Measurements from ENCODE around the gene LRRC14B.
"Not testable (repeated sequence)": the region's sequence is repeated elsewhere in the genome, so short reads cannot be mapped to it uniquely, and the experiment has no call there.

Gene LRRC14B

DNA sequence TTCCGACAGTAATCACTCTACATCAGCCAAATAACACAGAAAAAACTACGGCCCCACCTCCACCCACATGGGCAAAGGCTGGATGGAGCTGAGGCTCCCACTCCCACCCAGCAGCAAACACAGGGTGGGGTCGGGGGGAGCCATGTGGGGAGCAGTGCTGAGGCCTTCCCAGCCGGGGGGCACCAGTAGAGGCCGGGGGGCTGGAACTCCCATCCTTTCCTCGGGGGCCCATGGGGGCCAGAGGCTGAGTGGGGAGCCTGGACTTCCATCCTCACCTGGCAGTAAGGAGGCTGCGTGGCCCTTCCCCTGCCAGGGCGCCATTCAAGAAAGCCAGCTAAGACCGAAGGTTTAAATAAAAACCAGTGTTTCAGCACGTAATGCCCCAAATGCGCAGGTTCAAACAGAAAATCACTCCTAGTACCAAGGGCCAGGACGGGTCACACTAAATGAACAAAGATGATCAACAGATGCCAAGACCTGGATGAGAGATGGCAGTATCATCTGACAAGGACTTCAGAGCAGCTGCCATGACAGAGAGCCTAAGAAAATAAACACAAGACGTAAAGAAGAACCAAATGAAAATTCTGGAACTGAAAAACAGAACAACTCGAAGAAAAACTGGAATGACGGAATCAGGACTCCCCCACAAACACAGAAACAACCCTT lies 17.3 kb downstream of the LRRC14B start:
- no peak for DNase-seq

- DNase-seq: no peak
Observed at GRCh38 chr5:213803-214395, 22.6 kb downstream of the LRRC14B start.

GRCh38 chr5:215256-215655 lies 24.0 kb downstream of the LRRC14B start:
- not testable (repeated sequence) for DNase-seq

GRCh38 chr5:216076-216475 lies 24.8 kb downstream of the LRRC14B start:
- DNase-seq: not testable (repeated sequence)

DNA sequence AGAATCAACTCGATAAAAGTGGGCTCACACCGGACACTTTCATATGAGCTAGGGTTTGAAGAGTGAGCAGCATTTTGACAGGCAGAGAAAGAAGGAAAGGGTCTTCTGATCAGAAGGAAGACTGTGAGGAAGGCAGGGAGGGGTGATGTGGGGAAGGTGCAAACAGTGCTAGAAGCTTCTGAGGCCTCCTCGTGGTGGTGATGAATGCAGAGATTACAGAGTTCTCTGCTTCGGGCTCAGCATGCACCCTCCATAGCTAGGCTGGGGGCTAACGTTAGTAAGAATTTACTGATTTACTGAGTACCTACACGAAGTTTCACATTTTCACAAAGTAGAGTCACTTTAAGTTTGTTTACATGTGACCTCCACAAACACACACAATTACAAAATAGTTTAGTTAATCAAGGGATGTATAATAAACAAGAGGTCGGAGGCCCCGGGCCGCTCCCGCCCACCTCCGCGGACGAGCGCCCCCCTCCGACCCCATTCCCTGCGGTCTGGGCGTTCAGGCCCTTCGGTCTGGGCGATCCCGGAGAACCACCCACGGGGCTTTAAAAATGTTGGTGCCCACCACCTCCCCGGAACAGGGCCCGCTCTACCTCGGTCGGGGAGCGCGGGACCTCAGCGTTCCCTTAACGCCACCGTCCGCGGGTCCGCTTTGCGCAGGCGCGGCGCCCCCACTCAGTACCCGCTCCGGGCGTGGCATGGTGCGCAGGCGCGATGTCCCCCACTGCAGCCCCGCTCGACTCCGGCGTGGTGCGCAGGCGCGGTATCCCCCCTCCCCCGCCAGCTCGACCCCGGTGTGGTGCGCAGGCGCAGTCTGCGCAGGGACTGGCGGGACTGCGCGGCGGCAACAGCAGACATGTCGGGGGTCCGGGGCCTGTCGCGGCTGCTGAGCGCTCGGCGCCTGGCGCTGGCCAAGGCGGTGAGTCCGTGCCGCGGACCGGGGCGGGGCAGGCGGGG lies 26.5 kb downstream of the LRRC14B start, which contains the start of the genes CCDC127 and SDHA:
Gene CCDC127, minus strand, starts transcription at position 660 of the 963 bp plus-strand sequence. CDS start 1,304 bp downstream, outside the sequence.
Gene SDHA, plus strand, starts transcription at position 827 of the 963 bp plus-strand sequence. Its CDS starts 36 bp downstream, at position 863.
- DNase-seq: peak; percentile 91

DNA sequence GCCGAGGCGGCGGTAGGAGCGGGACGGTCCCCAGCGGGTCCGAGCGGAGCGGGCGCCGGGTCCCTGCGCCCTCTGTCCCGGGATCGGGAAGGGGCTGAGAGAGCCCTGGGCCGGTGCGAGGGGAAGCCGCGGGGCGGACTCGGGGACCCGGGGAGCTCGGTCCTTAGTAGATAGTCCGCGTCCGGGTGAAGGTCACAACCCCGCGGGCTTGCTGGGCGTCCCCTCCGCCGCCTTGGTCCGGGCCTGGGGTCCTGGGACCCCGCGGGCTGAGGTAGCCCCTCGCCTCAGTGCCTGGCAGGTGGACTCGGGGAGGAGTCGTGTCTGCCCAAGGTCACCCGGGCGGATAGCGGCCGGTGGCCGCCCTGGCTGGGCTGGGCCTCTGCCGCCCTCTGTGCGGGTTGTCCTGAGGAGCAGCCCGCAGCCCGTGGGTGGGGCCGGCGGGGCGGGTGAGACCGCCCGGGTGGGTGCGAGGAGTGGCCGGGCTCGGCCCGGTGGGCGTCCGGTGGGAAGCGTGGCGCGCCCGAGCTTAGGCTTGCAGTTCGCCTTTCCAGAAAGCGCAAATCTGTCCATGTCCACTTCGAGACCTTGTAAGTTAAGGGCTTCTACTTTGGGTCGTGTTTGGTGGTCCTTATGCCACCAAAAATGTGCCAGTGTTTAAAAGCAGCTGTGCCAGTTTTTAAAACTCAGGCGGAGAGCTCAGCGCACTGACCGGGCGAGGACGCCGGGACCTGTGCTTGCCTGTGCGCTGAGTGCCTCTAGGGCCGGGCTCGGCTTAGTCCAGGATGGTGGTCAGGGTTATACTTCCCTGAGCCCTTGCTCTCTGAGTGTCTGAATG lies 27.4 kb downstream of the LRRC14B start:
- DNase-seq: no peak

DNA sequence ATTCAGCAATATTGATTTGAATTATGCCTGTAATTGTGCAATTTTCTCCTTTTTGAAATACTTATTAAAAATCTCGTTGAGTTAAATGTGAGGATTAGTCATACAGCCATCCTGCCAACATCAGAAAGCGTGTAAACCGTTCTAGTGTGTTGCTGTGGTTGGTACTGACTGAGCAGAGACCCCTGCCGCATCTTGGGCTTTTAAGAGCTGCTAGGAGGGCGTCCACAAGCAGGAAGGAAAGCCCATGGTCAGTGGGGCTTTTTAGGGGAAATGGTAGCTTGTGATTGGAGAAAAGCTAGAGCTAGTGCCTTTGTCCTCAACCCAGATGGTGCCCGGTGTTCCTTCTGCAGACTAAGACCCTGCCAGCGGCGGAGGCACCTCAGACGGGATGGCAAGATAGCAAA lies 28.2 kb downstream of the LRRC14B start:
- no peak for DNase-seq

GRCh38 chr5:219991-220390 lies 28.7 kb downstream of the LRRC14B start:
- no peak for DNase-seq

GRCh38 chr5:222951-223715 lies 31.8 kb downstream of the LRRC14B start:
- DNase-seq: not testable (repeated sequence)

GRCh38 chr5:223791-224190 lies 32.5 kb downstream of the LRRC14B start:
- DNase-seq: no peak

DNA sequence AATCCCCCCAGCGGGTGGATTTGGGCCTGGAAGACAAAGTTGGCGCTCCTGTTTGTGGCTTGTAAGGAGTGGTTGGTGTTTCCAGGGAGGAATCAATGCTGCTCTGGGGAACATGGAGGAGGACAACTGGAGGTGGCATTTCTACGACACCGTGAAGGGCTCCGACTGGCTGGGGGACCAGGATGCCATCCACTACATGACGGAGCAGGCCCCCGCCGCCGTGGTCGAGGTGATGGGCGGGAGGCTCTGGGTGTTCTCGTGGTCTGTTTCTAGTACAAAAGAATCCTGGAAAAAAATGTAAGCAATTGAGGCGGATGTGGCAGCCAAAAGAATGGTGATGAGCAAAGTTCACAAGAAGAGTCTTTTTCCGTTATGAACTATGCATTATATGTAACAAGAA lies 34.0 kb downstream of the LRRC14B start:
- DNase-seq: no peak

GRCh38 chr5:227375-227774 lies 36.1 kb downstream of the LRRC14B start:
- DNase-seq: not testable (repeated sequence)

DNA sequence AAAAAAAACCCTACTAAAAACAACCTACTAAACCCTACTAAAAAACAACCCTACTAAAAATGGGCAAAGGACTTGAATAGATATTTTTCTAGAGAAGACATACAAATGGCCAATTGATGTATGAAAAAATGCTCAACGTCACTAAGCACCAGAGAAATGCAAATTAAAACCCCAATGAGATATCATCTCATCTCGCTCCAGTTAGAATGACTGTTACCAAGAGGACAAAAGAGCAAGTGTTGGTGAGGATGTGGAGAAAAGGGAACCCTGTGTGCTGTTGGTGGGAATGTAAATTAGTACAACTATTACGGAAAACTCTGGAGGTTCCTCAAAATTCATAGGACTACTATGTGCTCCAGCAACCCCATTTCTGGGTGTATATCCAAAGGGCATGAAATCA lies 37.6 kb downstream of the LRRC14B start:
- DNase-seq: no peak

DNA sequence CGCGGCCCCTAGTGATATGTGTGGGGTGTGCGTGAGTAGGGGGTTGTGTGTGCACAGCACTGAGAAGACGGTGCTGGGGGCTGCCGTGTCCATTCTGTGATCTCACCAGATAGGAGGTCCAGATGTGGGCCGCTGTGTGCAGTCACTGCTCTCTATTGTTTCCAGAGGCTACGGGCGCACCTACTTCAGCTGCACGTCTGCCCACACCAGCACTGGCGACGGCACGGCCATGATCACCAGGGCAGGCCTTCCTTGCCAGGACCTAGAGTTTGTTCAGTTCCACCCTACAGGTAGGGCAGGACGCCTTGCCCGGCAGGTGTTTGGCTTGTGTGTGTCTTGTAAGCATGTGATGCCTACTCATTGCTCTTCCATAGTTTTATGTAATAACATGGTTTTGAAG lies 39.4 kb downstream of the LRRC14B start:
- no peak for DNase-seq

- no peak for DNase-seq
Observed at GRCh38 chr5:231661-232060, 40.4 kb downstream of the LRRC14B start.

DNA sequence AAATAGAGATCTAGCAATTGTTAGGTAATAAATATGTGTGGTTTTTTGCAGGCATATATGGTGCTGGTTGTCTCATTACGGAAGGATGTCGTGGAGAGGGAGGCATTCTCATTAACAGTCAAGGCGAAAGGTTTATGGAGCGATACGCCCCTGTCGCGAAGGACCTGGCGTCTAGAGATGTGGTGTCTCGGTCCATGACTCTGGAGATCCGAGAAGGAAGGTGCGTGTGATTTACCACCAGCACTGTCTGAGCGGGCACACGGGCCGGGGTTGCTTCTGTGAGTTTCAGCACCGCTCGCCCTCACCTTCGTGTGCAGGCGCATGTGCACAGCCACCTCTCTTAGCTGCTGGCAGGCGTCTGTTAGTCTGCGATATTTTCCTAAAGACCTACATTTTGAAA lies 42.1 kb downstream of the LRRC14B start:
- DNase-seq: not testable (repeated sequence)

DNA sequence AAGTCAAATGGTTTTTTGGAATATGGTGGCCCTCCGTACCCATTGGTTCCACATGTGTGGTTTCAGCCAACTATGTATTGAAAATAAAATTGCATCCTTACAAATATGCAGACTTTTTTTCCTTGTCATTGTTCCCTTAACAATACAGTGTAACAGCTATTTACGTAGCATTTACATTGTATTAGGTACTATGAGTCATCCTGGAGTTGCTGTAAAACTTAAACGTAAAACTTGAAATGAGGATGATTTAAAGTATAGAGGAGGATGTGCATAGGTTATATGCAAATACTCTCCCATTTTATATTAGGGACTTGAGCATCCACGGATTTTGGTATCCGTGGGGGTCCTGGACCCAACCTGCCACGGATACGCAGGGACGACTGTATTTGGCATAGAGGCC lies 43.2 kb downstream of the LRRC14B start:
- no peak for DNase-seq

- DNase-seq: not testable (repeated sequence)
Observed at GRCh38 chr5:235527-235926, 44.2 kb downstream of the LRRC14B start.

DNA sequence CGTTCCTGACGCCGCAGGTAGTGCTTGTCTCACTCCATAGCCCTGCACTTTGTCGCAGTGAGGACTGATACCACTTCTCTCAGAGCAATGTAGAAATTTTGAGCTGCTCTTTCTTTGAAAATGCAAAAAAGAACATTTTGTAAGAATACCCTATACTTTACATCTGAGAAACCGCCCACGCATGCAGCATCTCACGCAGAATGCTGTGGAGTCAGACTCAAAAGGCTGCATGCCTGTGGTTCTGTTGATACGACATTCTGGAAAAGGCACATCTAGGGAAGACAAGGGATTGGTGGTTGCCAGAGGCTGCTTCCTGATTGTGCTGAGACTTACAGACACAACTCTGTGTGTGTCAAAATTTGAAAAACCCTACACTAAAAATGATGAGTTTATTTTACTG lies 46.6 kb downstream of the LRRC14B start:
- DNase-seq: not testable (repeated sequence)

GRCh38 chr5:240550-240949 lies 49.3 kb downstream of the LRRC14B start:
- DNase-seq: not testable (repeated sequence)

- not testable (repeated sequence) for DNase-seq
Observed at GRCh38 chr5:241045-241669, 49.9 kb downstream of the LRRC14B start.
